Thoracic aorta (tissue), 2 donors: Measurements from ENCODE around the gene NECTIN2. TPM values are rescaled to one million over a fixed set of nuclear protein-coding genes. Genes with fewer than 3 reads are reported as not detected.
A peak's percentile ranks its signal among the peaks of the same experiment; 100 is the strongest.

Source experiments
- ATAC-seq: fragments of 150-250 bp; one replicate; pipeline ENCODE4 v1.8.0; 2017; ENCODE audit warnings: low read depth; ENCODE audit not compliant: insufficient number of reproducible peaks, low FRiP score
- DNase-seq: peaks from one replicate; pipeline ENCODE4 v3.0.0-alpha.2; 2020; ENCODE audit warnings: low spot score
- H3K27ac ChIP-seq, 2 donors: fragments of 200-600 bp; sonication (generic); 1 replicate in 1 of 2; 2 replicates in 1 of 2; pipeline ENCODE4 v1.5.1; 2016; ENCODE audit warnings: mild to moderate bottlenecking in 2 of 2, moderate library complexity in 2 of 2
- H3K27me3 ChIP-seq: fragments of 200-600 bp; sonication (generic); replicated peaks from 2 replicates; pipeline ENCODE4 v1.6.0; 2016; ENCODE audit warnings: mild to moderate bottlenecking; ENCODE audit not compliant: insufficient read depth
- H3K36me3 ChIP-seq: fragments of 200-600 bp; sonication (generic); one replicate; pipeline ENCODE4 v1.5.1; 2016
- H3K4me1 ChIP-seq, 2 donors: fragments of 200-600 bp; sonication (generic); 1 replicate in 1 of 2; 2 replicates in 1 of 2; pipeline versions ENCODE4 v1.5.1 to v1.6.0; 2016; ENCODE audit warnings: low read depth in 2 of 2, mild to moderate bottlenecking in 1 of 2; ENCODE audit not compliant: control insufficient read depth in 1 of 2
- H3K4me3 ChIP-seq: fragments of 200-600 bp; sonication (generic); 2 replicates; pipeline ENCODE4 v1.5.1; 2016; ENCODE audit warnings: mild to moderate bottlenecking
- H3K9me3 ChIP-seq: fragments of 200-600 bp; sonication (generic); 2 replicates; pipeline ENCODE4 v1.5.1; 2016
- total RNA-seq, 2 donors: library from RNA; depleted of rRNA; stranded (reverse); fragments of >200 nt; gene quantifications; one replicate each; pipeline versions ENCODE4 v1.1.0 to v1.2.3, GENCODE V29; 2016
- TF ChIP-seq, protein P1 (sequence below): fragments of 200-600 bp; sonication (generic); IDR thresholded peaks from one replicate; pipeline ENCODE4 v1.5.1; 2019; ENCODE audit warnings: antibody characterized with exemption

The NECTIN2 gene
- total RNA-seq, 2 donors from 2014 or later, result 61.7 to 84.3 TPM

DNA sequence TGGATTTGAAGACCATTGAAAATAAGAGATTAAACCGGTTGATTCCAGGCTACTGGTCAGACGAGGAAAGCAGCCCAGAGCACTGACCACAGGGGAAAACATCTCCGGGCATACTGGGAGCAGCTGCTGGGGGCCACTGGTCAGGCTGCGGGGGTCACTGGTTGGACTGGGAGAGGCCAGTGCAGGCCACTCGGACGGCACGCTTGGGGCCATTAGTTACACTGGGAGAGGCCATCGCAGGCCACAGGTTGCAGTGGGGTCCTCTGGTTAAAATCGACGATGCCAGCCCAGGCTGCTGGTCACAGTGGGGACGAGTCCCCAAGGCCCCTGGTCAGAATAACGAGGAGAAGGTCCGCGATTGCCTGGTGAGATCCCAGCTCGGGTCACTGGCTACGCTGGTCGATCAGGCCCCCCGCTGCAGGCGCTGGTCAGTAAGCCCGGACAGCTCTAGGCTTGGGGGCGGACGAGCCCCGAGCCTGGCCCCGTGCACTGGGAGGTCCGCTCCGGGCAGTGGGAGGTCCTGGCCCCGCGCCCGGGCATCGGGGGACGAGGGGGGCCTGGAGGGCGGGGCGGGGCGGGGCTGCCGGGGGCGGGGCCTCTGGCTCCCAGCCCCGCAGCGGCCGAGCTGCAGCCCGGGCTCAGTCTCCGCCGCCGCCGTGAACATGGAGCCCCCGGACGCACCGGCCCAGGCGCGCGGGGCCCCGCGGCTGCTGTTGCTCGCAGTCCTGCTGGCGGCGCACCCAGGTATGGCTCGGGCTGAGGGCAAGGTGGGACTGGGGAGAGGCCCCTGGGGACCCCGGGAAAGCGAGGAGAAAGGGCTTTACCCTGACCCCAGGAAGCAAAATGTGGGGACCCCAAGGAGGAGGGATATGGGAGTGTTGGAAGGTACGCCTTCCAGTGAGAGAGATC is 37.4 kb upstream of the NECTIN2 start, which contains the start of gene BCAM:
TSS of gene BCAM (plus strand) at position 641 of the 909 bp plus-strand sequence. CDS start at position 663, 22 bp downstream.
- DNase-seq (no peak), ATAC-seq (peak; percentile 65)
- TF ChIP-seq, protein P1, sequence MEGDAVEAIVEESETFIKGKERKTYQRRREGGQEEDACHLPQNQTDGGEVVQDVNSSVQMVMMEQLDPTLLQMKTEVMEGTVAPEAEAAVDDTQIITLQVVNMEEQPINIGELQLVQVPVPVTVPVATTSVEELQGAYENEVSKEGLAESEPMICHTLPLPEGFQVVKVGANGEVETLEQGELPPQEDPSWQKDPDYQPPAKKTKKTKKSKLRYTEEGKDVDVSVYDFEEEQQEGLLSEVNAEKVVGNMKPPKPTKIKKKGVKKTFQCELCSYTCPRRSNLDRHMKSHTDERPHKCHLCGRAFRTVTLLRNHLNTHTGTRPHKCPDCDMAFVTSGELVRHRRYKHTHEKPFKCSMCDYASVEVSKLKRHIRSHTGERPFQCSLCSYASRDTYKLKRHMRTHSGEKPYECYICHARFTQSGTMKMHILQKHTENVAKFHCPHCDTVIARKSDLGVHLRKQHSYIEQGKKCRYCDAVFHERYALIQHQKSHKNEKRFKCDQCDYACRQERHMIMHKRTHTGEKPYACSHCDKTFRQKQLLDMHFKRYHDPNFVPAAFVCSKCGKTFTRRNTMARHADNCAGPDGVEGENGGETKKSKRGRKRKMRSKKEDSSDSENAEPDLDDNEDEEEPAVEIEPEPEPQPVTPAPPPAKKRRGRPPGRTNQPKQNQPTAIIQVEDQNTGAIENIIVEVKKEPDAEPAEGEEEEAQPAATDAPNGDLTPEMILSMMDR, result no peak
- peaks cover 9% of the 10 kb centered on the region for H3K36me3 ChIP-seq
- no peaks in the 10 kb centered on the region for H3K27me3 ChIP-seq
- peaks cover 13 to 47% of the 10 kb centered on the region in 2 donors for H3K4me1 ChIP-seq
- no peaks in the 10 kb centered on the region for H3K9me3 ChIP-seq
- H3K27ac ChIP-seq, result peak within 1 kb of the TSS; percentile 63 to 68
- H3K4me3 ChIP-seq, result peak within 1 kb of the TSS; percentile 92

DNA sequence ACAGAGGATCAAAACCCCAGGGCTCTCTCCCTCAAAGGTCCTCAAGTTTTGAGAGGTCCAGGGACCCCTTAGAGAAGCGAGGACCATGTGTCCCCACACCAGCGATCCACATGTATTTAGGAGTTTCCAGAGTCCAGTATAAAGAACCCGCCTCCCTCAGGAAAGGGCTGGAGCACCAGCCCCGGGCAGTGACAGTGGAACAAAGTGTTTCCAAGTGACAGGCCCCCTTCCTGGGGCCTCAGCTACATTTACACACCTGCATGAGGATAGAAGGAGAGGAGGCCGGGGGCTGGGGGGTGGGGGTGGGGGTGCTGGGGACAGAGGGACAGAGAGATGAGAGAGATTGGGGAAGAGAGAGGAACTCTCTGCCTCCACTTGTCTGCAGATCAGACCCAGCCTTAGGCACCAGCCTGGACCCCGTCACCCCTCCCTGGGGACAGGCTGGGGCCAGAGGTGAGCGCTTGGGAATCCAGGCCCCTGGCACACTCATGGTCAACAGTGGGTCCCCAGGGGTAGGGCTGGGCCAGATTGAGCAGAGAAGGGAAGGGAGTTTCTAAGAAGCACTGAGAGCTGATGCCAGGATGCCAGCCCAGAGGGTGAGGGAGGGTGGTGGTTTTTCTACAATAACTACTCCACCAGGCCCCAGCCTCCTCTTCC is 36.4 kb upstream of the NECTIN2 start:
- H3K4me1 ChIP-seq, result peaks cover 13 to 47% of the 10 kb centered on the region in 2 donors
- ATAC-seq (no peak), DNase-seq (no peak)

DNA sequence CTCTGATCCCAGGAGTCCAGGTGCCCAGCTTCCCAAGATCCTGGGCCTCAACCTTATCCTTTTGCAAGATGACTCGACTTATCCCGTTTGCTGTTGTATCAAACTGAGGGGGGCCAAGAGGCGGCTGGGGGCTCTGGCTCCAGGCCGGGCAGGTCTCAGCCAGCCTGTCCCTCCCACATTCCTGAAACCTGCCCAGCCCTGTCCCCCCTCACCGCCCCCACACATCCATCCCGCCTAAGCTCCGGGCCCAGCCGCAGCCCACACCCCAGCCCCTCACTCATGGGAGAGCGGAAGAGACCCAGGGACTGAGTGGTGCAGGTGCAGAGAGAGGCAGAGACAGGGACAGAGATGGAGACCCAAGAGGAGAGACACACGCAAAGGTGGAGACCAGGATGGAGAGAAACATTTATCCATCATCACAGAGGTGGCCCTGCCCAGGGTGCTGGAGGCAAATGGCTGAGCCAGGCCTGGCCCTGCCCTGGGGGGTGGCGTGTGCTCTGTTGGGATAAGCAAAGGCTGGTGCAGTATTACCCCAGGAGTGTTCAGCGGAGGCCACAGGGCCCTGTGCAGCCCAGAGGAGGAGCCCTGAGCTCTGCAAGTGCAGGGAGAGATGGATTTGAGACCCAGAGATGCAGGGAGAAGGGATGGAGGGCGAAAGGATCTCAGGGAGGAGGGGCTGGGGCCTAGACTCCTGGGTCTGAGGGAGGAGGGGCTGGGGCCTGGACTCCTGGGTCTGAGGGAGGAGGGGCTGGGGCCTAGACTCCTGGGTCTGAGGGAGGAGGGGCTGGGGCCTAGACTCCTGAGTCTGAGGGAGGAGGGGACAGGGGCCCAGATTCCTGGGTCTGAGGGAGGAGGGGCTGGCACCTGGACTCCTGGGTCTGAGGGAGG is 35.6 kb upstream of the NECTIN2 start:
- TF ChIP-seq, protein P1, result no peak

More for the DNA sequence above, 36.4 kb upstream of the NECTIN2 start:
- TF ChIP-seq, protein P1, result no peak
- Histone ChIP-seq H3K9me3 (no peaks in the 10 kb centered on the region), H3K27ac (peak overlapping the region; percentile 63 to 65), H3K4me3 (peak overlapping the region; percentile 92), H3K36me3 (peaks cover 18% of the 10 kb centered on the region), H3K27me3 (no peaks in the 10 kb centered on the region)

DNA sequence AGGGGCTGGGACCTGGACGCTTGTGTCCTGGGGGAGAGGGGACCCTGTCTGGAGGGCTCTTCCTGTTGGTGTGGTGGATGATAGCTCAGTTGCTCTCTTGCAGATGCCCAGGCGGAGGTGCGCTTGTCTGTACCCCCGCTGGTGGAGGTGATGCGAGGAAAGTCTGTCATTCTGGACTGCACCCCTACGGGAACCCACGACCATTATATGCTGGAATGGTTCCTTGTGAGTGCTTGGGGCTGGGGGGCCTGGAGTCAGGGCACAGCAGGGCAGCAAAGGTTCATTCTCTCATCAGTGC is 35.0 kb upstream of the NECTIN2 start:
- no peak for ATAC-seq
- Histone ChIP-seq H3K36me3 (peaks cover 30% of the 10 kb centered on the region), H3K27ac (peak overlapping the region in 1 of 2 donors; percentile 33), H3K4me3 (no peak overlapping the region), H3K9me3 (no peaks in the 10 kb centered on the region), H3K27me3 (no peaks in the 10 kb centered on the region), H3K4me1 (peaks cover 13 to 47% of the 10 kb centered on the region in 2 donors)
- TF ChIP-seq, protein P1, result no peak
- DNase-seq, result no peak

More for the DNA sequence above, 35.6 kb upstream of the NECTIN2 start:
- H3K4me3 ChIP-seq, result peak overlapping the region; percentile 92
- DNase-seq, result no peak
- H3K4me1 ChIP-seq, result peaks cover 13 to 47% of the 10 kb centered on the region in 2 donors
- H3K27ac ChIP-seq, result peak overlapping the region; percentile 33 to 63
- no peaks in the 10 kb centered on the region for H3K9me3 ChIP-seq
- peaks cover 26% of the 10 kb centered on the region for H3K36me3 ChIP-seq
- H3K27me3 ChIP-seq, result no peaks in the 10 kb centered on the region
- no peak for ATAC-seq
